Renal pelvis (tissue), 12 donors: ENCODE results near the gene SRSF7. TPM values are rescaled to one million over a fixed set of nuclear protein-coding genes. Genes with fewer than 3 reads are reported as not detected.
A peak's percentile ranks its signal among the peaks of the same experiment; 100 is the strongest.
"Not testable (repeated sequence)": the region's sequence is repeated elsewhere in the genome, so short reads cannot be mapped to it uniquely, and the experiment has no call there.

Experiments used
- DNase-seq: peaks from one replicate; pipeline ENCODE4 v3.0.0-alpha.2; 2013
- long read RNA-seq, 16 experiments: transcript quantifications; one replicate each; lab custom pipeline, GENCODE V29; 2026
- polyA plus RNA-seq, 3 donors: library from polyadenylated mRNA; unstranded; fragments of 120-200 nt; gene quantifications; one replicate each; pipeline ENCODE4 v1.2.1, GENCODE V29; 2013; ENCODE audit not compliant: insufficient read length in 3 of 3

The SRSF7 gene
- 100 to 1,000 TPM; 230 to 255 (median 244) TPM for polyA plus RNA-seq
- long read RNA-seq, donor 1, transcript SRSF7-208 (7 exons, 1,903 nt) = minor isoform, 7 of 108 reads
- long read RNA-seq, donor 1, transcript SRSF7-204 (9 exons, 2,857 nt) = minor isoform, 8 of 108 reads
- long read RNA-seq, donor 1, transcript SRSF7-209 (7 exons, 2,453 nt) = minor isoform, 12 of 108 reads
- long read RNA-seq, donor 1, transcript SRSF7-201 (8 exons, 2,489 nt) = major isoform, 54 of 108 reads
- long read RNA-seq, donor 1, partial matches to known transcripts = 20 of 108 reads
- long read RNA-seq, donor 1, other reads (novel, unspliced or antisense) = 0 of 108 reads
- long read RNA-seq, donor 2, transcript SRSF7-202 (8 exons, 1,050 nt) = minor isoform, 8 of 152 reads
- long read RNA-seq, donor 2, transcript SRSF7-208 (7 exons, 1,903 nt) = minor isoform, 12 of 152 reads
- long read RNA-seq, donor 2, transcript SRSF7-201 (8 exons, 2,489 nt) = major isoform, 70 of 152 reads
- long read RNA-seq, donor 2, transcript SRSF7-209 (7 exons, 2,453 nt) = minor isoform, 14 of 152 reads
- long read RNA-seq, donor 2, partial matches to known transcripts = 37 of 152 reads
- long read RNA-seq, donor 2, other reads (novel, unspliced or antisense) = 0 of 152 reads
- long read RNA-seq, donor 3, transcript SRSF7-208 (7 exons, 1,903 nt) = minor isoform, 6 of 103 reads
- long read RNA-seq, donor 3, transcript SRSF7-209 (7 exons, 2,453 nt) = minor isoform, 11 of 103 reads
- long read RNA-seq, donor 3, transcript SRSF7-201 (8 exons, 2,489 nt) = major isoform, 48 of 103 reads
- long read RNA-seq, donor 3, partial matches to known transcripts = 30 of 103 reads
- long read RNA-seq, donor 3, other reads (novel, unspliced or antisense) = 0 of 103 reads
- long read RNA-seq, donor 4, transcript SRSF7-204 (9 exons, 2,857 nt) = minor isoform, 9 of 244 reads
- long read RNA-seq, donor 4, transcript SRSF7-208 (7 exons, 1,903 nt) = minor isoform, 14 of 244 reads
- long read RNA-seq, donor 4, transcript SRSF7-201 (8 exons, 2,489 nt) = major isoform, 58 of 244 reads
- long read RNA-seq, donor 4, transcript SRSF7-209 (7 exons, 2,453 nt) = minor isoform, 14 of 244 reads
- long read RNA-seq, donor 4, partial matches to known transcripts = 93 of 244 reads
- long read RNA-seq, donor 4, other reads (novel, unspliced or antisense) = 40 of 244 reads
- long read RNA-seq, donor 5, transcript SRSF7-201 (8 exons, 2,489 nt) = major isoform, 37 of 59 reads
- long read RNA-seq, donor 5, partial matches to known transcripts = 9 of 59 reads
- long read RNA-seq, donor 5, other reads (novel, unspliced or antisense) = 0 of 59 reads
- long read RNA-seq, donor 6, transcript SRSF7-201 (8 exons, 2,489 nt) = major isoform, 31 of 106 reads
- long read RNA-seq, donor 6, transcript SRSF7-209 (7 exons, 2,453 nt) = minor isoform, 10 of 106 reads
- long read RNA-seq, donor 6, partial matches to known transcripts = 38 of 106 reads
- long read RNA-seq, donor 6, other reads (novel, unspliced or antisense) = 16 of 106 reads
- long read RNA-seq, donor 7, transcript SRSF7-208 (7 exons, 1,903 nt) = minor isoform, 7 of 108 reads
- long read RNA-seq, donor 7, transcript SRSF7-201 (8 exons, 2,489 nt) = major isoform, 55 of 108 reads
- long read RNA-seq, donor 7, transcript SRSF7-204 (9 exons, 2,857 nt) = minor isoform, 7 of 108 reads
- long read RNA-seq, donor 7, transcript SRSF7-209 (7 exons, 2,453 nt) = minor isoform, 11 of 108 reads
- long read RNA-seq, donor 7, partial matches to known transcripts = 22 of 108 reads
- long read RNA-seq, donor 7, other reads (novel, unspliced or antisense) = 0 of 108 reads
- long read RNA-seq, donor 8, transcript SRSF7-204 (9 exons, 2,857 nt) = minor isoform, 6 of 43 reads
- long read RNA-seq, donor 8, transcript SRSF7-211 (3 exons, 680 nt) = minor isoform, 8 of 43 reads
- long read RNA-seq, donor 8, transcript SRSF7-201 (8 exons, 2,489 nt) = major isoform, 19 of 43 reads
- long read RNA-seq, donor 8, partial matches to known transcripts = 6 of 43 reads
- long read RNA-seq, donor 8, other reads (novel, unspliced or antisense) = 0 of 43 reads
- long read RNA-seq, donor 9, transcript SRSF7-201 (8 exons, 2,489 nt) = major isoform, 57 of 118 reads
- long read RNA-seq, donor 9, transcript SRSF7-208 (7 exons, 1,903 nt) = minor isoform, 6 of 118 reads
- long read RNA-seq, donor 9, transcript SRSF7-209 (7 exons, 2,453 nt) = minor isoform, 14 of 118 reads
- long read RNA-seq, donor 9, transcript SRSF7-204 (9 exons, 2,857 nt) = minor isoform, 10 of 118 reads
- long read RNA-seq, donor 9, partial matches to known transcripts = 20 of 118 reads
- long read RNA-seq, donor 9, other reads (novel, unspliced or antisense) = 0 of 118 reads
- long read RNA-seq, donor 10, transcript SRSF7-204 (9 exons, 2,857 nt) = minor isoform, 5 of 110 reads
- long read RNA-seq, donor 10, transcript SRSF7-208 (7 exons, 1,903 nt) = minor isoform, 9 of 110 reads
- long read RNA-seq, donor 10, transcript SRSF7-209 (7 exons, 2,453 nt) = minor isoform, 10 of 110 reads
- long read RNA-seq, donor 10, transcript SRSF7-201 (8 exons, 2,489 nt) = major isoform, 35 of 110 reads
- long read RNA-seq, donor 10, partial matches to known transcripts = 45 of 110 reads
- long read RNA-seq, donor 10, other reads (novel, unspliced or antisense) = 0 of 110 reads
- long read RNA-seq, donor 11, transcript SRSF7-209 (7 exons, 2,453 nt) = minor isoform, 9 of 59 reads
- long read RNA-seq, donor 11, transcript SRSF7-201 (8 exons, 2,489 nt) = major isoform, 24 of 59 reads
- long read RNA-seq, donor 11, transcript SRSF7-208 (7 exons, 1,903 nt) = minor isoform, 6 of 59 reads
- long read RNA-seq, donor 11, partial matches to known transcripts = 15 of 59 reads
- long read RNA-seq, donor 11, other reads (novel, unspliced or antisense) = 0 of 59 reads
- long read RNA-seq, donor 12, transcript SRSF7-208 (7 exons, 1,903 nt) = minor isoform, 20 of 191 reads
- long read RNA-seq, donor 12, transcript SRSF7-201 (8 exons, 2,489 nt) = major isoform, 67 of 191 reads
- long read RNA-seq, donor 12, transcript SRSF7-209 (7 exons, 2,453 nt) = minor isoform, 14 of 191 reads
- long read RNA-seq, donor 12, transcript SRSF7-204 (9 exons, 2,857 nt) = minor isoform, 14 of 191 reads
- long read RNA-seq, donor 12, partial matches to known transcripts = 57 of 191 reads
- long read RNA-seq, donor 12, other reads (novel, unspliced or antisense) = 5 of 191 reads
- long read RNA-seq, donor 13, transcript SRSF7-208 (7 exons, 1,903 nt) = minor isoform, 7 of 42 reads
- long read RNA-seq, donor 13, transcript SRSF7-201 (8 exons, 2,489 nt) = major isoform, 20 of 42 reads
- long read RNA-seq, donor 13, partial matches to known transcripts = 10 of 42 reads
- long read RNA-seq, donor 13, other reads (novel, unspliced or antisense) = 0 of 42 reads
- long read RNA-seq, donor 14 = 0 reads
- long read RNA-seq, donor 15, transcript SRSF7-208 (7 exons, 1,903 nt) = minor isoform, 9 of 203 reads
- long read RNA-seq, donor 15, transcript SRSF7-204 (9 exons, 2,857 nt) = minor isoform, 12 of 203 reads
- long read RNA-seq, donor 15, transcript SRSF7-209 (7 exons, 2,453 nt) = minor isoform, 12 of 203 reads
- long read RNA-seq, donor 15, transcript SRSF7-201 (8 exons, 2,489 nt) = major isoform, 67 of 203 reads
- long read RNA-seq, donor 15, partial matches to known transcripts = 88 of 203 reads
- long read RNA-seq, donor 15, other reads (novel, unspliced or antisense) = 7 of 203 reads
- long read RNA-seq, donor 16, transcript SRSF7-209 (7 exons, 2,453 nt) = minor isoform, 7 of 145 reads
- long read RNA-seq, donor 16, transcript SRSF7-208 (7 exons, 1,903 nt) = minor isoform, 11 of 145 reads
- long read RNA-seq, donor 16, transcript SRSF7-201 (8 exons, 2,489 nt) = major isoform, 81 of 145 reads
- long read RNA-seq, donor 16, transcript SRSF7-204 (9 exons, 2,857 nt) = minor isoform, 9 of 145 reads
- long read RNA-seq, donor 16, partial matches to known transcripts = 26 of 145 reads
- long read RNA-seq, donor 16, other reads (novel, unspliced or antisense) = 0 of 145 reads

DNA sequence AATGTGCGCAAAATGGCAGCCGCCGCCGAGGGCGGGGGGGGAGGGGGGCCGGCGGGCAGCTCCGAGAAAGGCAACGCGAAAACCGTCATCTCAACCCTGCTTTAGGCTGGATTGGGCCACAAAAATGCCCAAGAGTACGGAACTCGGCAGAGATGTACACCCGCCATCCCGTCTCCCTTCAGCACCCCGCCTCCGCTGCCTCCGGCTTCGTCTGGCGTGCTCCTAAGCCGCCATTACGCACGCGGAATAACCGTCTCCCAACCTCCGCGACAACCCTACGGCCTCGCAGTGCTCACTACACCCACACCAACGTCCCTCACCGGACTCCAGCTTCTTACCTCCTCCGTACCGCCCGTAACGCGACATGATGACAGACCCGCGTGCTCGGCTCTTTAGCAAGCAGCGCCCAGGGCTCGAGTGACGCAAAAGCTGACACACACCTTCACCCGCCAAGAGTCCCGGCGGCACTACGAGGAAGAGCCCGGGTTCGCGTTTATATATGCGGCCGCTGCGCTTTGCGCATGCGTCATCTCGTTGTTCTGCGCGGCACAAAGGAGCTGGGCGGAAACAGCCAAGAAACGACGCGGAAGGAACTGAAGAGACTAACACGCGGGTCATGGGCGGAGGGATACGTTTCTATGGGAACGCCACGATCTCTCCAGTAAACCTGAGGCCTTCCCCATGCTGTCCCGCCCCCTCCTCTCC, at the start of gene SRSF7:
SRSF7 (minus strand) TSS at position 471 of the 705 bp plus-strand sequence; CDS start at position 366, 105 bp downstream.
- DNase-seq = peak; percentile 100

DNA sequence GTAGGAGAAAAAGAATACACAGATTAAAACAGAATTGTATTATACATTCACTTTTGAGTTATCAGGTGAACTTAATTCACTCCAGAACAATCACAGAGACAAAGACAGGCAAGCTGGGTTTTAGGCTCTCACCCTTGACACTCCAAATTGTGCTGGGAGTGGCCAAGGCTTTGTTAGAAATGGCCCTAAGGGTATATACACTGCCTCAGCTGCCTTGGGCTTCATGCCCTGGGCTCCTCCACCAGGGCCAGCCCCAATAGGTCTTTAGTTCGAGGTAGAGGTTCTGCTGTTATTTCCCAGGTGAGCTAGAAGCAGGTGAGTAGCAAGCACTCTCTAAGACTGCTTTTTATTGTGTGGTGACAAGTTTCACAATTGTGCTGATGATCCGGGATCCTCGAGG, 46.8 kb upstream of the SRSF7 start:
- no peak for DNase-seq

DNA sequence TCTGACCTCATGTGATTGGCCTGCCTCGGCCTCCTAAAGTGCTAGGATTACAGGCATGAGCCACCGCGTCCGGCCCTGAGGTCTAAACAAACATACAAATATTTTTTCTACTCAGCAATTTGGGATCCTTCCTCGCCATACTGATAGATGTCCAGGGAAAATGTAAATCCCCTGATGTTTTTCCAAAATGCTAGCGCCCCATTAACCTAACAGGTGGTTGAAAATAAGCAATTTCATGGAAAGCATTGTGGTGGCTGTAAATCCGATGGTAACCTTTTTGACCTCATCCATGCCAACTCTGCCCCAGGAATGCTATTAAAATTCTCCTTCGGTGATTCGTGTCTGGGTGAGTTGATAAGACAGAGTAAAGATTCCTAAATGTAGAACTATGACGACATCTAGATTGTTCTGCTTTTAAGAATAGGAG, 46.1 kb upstream of the SRSF7 start:
- no peak for DNase-seq

DNA sequence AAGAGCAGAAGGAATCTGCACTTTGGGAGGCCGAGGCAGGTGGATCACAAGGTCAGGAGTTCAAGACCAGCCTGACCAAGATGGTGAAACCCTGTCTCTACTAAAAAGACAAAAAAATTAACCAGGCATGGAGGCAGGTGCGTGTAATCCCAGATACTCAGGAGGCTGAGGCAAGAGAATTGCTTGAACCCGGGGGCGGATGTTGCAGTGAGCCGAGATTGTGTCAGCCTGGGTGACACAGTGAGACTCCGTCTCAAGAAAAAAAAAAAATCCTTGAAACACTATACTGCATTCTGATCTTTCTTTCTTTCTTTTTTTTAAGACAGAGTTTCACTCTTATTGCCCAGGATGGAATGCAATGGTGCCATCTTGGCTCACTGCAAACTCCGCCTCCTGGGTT, 43.9 kb upstream of the SRSF7 start:
- DNase-seq = not testable (repeated sequence)

DNA sequence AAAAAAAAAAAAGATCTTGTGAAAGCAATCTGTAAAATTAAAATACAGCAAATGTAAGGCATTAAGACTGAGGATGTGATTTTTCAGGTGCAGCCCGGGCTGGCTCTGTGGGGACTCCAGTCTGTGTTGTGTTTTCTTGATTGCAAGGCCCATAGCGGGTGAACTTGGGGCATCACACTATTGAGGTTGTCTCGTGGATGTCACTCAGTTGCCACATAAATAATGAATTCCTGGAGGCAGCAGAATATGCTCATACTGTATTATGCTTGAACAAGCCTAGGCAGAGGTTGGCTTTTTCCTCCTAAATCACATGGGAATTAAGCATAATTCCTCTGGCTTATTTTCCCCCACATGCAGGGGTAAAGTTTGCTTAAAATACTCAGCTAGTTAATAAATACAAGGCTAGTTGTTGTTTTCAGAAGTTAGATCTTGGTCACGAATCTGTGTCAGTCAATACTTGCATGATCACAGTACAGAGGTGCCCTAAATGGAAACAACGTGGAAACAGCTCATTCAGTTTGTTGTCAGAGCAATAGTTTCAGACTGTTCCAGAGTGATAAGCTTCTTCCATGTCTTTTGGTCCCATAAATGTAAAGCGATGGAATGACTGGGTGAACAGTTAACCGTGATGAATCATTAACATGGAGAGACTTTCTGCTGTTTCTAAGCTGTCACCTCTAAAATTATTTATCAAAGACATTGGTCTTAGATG, 43.2 kb upstream of the SRSF7 start:
- DNase-seq = no peak

DNA sequence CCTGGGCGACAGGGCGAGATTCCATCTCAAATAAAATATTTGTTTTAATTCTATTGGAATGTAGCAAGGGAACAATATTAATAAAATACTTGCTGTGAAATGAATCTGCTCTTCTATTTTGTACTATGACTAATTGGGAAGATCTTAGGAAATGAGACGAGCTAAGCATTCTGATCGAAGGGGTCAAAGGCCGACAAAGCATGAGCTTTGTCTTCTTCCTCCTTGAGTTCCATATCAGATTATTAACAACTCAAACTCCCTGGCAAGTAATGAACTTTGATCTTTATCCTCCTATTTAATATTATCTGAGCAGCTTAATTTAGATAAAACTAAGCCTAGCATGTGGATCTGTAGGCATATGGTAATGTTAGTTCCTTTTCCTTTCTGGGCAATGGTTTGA, 42.4 kb upstream of the SRSF7 start:
- DNase-seq = no peak

DNA sequence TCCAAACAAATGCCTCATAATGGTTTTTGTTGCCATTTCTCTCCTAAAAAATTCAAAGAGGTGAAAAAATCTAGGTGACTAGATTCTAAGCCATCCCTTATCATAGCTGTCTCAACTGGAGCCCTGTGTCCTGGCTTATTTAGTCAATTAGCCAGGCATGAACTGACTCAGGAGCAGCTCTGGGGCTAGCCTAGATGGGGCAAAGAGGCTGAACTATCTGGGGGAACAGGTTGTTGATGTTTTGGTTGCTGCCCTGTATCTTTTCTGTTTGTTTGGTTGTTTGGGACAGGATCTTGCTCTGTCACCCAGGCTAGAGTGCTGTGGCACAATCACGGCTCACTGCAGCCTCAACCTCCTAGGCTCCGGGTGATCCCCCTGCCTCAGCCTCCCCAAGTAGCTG, 41.6 kb upstream of the SRSF7 start:
- no peak for DNase-seq

DNA sequence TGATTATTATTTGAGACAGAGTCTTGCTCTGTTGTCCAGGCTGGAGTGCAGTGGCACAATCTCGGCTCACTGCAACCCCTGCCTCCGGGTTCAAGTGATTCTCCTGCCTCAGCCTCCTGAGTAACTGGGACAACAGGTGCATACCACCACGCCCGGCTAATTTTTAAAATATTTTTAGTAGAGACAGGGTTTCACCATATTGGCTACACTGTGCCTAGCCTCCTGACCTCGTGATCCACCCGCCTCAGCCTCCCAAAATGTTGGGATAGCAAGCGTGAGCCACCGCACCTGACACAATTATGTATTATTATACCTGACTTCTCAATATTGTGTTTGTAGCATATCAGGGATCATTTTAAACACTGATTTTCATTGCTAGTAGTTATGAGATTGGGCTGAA, 41.2 kb upstream of the SRSF7 start:
- not testable (repeated sequence) for DNase-seq

DNA sequence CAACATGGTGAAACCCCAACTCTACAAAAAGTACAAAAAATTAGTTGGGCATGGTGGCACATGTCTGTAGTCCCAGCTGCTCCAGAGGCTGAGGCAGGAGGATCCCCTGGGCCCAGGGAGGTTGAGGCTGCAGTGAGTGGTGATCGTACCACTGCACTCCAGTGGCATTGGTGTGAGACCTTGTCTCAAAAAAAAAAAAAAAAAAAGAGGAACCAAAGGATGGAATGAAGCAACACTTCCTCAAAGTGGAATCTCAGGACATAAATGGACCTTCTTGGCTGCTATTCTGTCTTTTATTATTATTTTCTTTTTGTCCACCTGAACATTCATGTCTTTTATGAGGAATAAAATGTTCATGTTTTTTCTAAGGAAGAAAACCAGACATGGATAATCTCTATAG, 40.6 kb upstream of the SRSF7 start:
- DNase-seq = no peak

DNA sequence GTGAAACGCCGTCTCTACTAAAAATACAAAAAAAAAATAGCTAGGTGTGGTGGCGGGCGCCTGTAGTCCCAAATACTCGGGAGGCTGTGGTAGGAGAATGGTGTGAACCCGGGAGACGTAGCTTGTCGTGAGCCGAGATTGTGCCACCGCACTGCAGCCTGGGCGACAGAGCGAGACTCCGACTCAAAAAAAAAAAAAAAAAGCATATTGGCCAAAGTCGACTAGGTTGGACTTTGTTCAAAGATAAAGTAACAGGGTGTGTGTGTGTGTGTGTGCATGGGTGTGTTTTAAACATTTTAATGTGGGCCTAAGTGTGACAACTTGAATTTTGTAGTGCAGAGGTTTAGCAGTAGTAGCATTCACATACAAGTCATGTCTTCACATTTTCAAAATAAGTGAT, 38.5 kb upstream of the SRSF7 start:
- DNase-seq = no peak

DNA sequence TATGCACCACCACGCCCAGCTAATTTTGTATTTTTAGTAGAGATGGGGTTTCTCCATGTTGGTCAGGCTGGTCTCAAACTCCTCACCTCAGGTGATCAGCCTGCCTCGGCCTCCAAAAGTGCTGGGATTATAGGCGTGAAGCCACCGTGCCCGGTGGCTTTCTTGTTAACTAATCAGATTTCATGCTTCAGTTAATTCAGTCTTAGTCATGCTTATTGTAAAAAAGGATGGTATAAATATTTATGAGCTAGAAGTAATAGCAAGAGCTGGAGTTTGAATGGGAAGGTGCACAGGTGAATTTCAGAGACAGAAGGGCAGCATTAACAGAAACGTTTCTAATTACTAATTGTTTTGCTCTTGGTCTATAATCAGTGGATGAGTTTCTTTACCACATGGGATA, 37.1 kb upstream of the SRSF7 start:
- DNase-seq = no peak

DNA sequence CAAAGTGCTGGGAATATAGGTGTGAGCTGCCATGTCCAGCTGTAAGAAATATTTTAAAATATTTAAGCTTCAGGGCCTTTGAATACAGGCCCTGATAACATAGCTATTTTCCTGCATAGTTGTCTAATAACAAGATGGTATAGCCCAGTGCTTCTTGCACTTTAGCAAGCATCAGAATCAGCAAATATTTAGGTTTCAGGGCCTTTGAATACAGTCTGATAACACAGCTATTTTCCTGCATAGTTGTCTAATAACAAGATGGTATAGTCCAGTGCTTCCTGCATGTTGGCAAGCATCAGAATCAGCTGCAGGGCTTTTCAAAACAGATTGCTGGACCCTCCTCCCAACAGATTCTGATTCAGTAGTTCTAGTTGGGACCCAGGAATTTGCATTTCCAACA, 32.4 kb upstream of the SRSF7 start:
- DNase-seq = no peak

DNA sequence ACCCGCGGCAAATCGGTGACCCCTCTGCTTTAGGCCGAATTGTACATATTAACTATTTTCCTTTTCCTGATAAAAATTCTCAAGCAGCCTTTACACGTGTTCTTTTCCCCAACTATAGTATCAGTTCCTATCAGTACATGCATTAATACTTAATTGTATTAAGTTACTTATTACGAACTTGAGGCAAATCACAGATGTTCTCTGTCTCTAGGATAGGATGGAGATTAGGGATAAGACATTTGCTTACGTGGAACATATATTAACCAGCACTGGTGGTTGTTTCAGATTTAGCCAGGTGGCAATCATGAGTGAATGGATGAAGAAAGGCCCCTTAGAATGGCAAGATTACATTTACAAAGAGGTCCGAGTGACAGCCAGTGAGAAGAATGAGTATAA, 27.5 kb upstream of the SRSF7 start:
- no peak for DNase-seq

DNA sequence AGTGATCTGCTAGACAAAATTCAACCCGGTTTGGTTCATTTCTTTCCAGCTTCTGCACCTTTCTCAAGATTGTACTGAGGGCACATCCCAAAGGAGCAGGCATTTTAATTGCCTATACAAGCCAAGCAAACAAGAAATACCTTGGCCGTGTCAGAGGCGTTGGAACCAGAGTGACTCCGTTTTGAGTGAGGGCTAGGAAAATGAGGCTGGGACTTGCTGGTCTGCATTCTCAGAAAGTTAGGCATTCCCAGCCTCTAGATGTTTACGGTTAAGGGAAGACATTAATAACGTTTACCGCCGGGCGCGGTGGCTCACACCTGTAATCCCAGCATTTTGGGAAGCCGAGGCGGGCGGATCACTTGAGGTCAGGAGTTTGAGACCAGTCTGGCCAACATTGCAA, 25.4 kb upstream of the SRSF7 start:
- DNase-seq = no peak

DNA sequence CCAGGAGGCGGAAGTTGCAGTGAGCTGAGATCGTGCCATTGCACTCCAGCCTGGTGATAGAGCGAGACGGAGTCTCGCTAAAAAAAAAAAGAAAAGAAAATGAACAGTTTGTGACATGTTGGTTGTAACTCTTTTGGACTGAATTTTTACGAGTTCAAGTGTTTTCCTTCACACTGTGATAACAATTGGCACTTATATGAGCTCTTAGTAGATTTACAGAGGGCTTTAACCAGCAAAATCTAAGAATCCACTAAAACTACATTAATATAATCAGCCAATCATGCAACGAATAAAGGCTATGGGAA, 24.7 kb upstream of the SRSF7 start:
- no peak for DNase-seq
